ENCODE data around the gene FLT1. TPM values are rescaled to one million over a fixed set of nuclear protein-coding genes. Genes with fewer than 3 reads are reported as not detected.

Gene FLT1
- total RNA-seq, 1 donor from 2014 or later = 0.05 TPM

DNA sequence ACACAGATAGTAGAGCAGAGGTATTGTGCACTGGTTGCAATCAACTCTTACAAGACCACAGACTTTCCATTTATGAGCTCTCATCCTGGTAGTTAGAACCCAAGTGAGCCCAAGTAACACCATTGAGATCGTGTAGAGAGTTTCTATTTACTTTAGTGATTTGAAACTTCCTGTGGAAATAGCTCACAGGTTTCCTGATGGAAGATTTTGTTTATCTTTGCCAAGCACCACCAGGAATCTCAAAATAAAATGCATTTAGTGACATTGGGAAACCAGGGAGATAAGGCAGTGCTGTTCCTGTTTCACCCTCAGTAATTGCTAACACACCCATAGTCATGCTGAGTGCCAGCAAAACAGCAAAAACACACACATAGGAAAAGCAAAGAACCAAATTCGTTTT lies 102.5 kb downstream of the FLT1 start:
- no peak for DNase-seq (ENCODE audit: low read depth)

DNA sequence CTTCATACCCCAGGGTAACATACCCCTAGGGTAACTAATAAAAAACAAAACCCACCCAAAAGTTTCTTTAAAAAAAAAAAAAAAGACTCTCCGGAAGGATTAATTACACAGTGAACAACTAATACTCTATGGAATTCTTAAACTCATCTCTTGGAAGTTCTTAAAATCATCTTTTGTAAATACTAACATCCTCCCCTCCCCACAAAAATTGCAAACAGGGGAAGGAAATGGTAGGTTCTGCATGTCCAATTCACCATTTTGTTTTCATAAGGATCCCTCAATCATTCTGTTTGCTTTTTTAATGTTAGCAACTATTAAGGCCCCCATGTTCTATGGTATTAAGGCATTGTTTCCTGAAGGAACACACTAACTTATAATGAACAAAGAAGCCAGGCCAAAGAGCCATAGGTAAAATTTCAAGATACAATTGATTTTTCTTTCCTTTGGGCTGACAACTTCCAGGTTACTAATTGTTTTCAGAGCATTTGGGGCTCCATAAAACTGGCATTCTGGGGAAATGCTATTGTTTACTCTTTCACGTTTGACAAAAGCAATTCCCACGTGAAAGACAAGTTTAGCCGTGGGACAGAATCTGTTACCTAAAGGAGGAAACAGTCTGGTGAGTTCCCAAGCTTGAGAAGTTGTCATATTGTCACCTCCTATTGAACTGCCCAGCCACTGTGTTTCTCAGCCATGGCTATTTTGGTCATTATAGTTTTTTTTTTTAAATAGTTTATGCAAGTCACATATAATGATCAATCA lies 107.0 kb downstream of the FLT1 start:
- DNase-seq (ENCODE audit: low read depth) = no peak

DNA sequence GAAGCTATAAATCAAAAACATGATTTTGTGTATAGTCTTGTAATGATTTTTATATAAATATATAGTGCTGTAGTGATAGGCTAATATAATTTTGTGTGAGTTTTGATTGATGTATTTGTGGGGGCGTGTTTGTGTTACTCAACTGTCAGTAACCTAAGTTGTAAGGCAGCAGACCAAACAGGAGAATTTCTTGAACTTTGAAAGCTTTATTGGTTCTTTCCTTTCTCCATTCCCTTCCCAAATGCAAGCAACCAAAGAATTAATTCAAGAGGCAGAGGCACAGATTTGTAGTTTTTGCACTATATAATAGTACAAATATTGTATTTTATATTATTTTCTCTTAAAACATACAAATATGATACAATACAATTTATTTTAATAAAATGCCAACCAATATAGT lies 109.6 kb downstream of the FLT1 start:
- no peak for DNase-seq (ENCODE audit: low read depth)

DNA sequence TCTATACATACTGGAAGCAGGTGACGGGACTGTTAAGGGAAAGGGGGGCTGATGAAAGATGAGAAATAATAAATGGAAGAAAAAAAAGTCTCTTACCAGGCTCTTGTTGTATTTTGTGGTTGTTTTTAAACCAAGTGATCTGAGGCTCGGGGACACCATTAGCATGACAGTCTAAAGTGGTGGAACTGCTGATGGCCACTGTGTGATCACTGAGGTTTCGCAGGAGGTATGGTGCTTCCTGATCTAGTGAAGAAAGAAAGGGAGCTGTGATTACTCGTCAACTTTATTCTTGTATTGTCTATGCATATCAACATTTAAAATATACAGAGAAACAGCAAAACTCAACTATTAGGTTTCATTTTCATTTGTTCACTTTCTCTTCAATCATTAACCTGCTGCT lies 110.1 kb downstream of the FLT1 start:
- DNase-seq (ENCODE audit: low read depth) = no peak

DNA sequence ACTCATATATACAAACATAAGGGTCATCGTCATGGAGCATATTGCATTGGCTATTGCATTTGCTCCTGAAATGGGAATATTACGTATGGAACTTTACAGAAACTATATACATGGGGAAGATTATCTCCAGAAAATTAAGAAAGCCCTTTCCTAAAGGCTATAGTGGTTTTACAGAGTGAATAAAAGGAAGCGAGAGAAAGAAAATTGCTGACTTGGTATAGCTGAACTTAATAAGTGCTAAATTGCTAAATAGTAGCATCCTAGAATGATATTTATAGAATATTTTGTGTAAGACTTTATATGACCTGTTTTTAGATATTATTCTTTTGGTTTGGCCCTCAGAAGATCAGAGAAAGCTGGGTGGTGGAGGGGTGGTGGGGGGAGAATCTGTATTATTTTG lies 114.6 kb downstream of the FLT1 start:
- no peak for DNase-seq (ENCODE audit: low read depth)

DNA sequence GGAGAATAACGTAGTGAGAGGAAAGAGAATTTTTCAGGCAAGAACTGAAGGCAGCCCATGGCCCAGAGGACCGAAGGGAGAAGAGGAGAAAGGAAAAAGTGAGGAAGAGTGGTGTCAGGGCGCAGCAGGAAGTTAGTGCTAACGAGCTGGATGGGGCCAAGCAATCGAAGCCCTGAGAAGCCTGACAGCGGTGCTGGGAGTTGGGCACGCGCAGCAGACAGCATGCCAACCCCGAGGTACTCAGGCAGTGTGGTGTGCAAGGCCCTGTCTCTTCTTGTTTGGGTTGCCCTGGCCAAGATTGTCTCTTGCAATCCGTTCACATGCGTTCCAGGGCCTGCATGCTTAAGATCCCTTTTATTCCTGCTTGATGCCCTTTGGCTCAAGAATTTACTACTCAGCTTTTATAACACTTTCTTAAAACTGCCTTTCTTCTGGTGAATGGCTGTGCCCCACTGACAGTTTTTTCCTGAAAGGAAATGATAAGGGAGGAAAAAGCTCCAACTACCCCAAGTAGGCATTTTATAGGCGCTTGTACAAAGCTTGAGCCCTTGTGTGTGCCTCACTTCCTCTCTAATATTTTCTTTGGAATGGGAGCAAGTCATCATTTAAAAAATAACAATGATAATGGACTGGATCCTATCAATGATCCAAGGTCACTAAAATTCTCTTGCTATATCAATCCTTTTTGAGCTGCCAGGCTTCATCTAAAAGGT lies 115.4 kb downstream of the FLT1 start:
- no peak for DNase-seq (ENCODE audit: low read depth)

DNA sequence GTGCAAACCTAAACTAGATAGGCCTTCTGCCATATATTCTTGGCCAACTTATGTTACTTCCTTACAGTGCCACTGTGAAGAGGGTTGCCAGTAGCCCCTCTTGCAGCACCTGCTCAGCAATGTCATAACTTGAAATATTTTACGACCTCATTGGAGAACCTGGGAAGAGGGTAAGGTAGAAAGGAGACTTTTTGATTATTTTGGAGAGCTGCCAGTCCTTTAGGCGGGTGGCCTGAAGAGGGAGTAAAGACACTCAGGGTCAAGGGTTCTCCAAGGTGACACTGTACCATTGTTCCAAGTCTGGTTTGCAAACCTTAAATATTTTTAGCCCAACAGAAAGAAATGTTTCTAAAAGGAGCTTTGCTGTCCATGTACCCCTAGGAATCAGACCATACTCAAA lies 118.3 kb downstream of the FLT1 start:
- DNase-seq (ENCODE audit: low read depth) = no peak

DNA sequence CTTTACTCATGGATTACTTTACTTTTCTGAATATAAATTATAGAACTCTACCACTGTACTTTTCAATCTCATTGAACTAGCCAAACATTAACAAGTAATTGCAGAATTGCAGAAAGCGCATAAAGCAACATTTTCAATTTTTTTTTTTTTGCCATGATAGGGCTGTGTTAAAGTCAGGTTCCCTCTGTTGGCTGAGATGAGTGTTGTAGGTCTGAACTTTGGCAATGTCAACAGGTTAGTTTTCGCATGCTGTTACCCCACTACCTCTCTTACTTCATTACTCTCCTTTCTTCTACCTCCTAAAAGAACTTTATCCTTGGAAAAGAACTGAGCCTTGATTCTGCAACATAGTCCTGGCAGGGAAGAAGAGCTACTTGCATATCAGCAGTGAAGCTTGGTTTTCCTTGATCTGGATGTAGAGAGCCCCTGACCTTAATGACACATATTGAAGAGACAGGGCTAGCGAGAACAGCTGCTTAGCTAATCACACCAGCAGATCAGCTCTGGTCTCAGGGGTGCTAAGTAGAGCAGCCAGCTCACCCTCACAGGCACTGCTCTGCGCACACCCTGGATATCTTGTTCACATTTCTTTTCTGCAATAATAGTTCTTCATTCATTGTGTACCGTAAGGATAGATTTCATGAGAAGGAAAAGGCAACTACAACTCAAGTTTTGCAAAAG lies 119.5 kb downstream of the FLT1 start:
- no peak for DNase-seq (ENCODE audit: low read depth)

DNA sequence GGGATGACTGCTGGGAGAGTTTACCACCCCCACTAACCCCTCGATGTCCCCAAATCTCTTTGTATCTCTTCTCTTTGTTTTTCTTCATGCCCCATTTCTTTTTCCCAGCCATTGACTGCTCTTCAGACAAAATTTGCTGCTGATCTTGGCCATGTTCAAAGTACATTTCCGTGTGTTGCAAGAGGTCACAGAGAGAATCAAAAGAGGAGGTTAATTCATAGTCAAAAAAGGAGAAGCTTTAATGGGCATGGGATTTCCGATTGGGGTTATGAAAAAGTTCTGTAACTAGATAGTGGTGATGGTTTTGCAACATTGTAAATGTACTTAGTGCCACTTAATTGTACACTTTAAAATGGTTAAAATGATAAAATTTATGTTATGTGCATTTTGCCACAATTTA lies 121.1 kb downstream of the FLT1 start:
- no peak for DNase-seq (ENCODE audit: low read depth)

DNA sequence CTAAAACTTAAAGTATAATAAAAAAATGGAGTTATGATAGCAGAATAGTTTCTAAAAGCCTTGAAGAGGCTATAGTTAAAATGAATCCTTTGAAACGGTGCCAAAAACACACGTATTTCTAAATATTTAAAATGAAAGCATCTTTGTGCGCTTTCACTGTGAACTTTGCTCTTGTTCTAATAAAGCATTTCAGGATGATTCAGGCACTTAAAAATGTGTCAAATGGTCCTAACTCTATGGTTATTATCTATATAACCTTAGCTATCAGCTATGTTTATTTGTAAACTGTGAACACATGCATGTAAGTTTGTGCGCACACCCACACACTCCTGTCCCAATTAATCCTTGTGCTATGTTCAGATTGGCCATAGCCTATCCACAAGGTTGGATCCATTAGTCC lies 124.5 kb downstream of the FLT1 start:
- DNase-seq (ENCODE audit: low read depth) = no peak

DNA sequence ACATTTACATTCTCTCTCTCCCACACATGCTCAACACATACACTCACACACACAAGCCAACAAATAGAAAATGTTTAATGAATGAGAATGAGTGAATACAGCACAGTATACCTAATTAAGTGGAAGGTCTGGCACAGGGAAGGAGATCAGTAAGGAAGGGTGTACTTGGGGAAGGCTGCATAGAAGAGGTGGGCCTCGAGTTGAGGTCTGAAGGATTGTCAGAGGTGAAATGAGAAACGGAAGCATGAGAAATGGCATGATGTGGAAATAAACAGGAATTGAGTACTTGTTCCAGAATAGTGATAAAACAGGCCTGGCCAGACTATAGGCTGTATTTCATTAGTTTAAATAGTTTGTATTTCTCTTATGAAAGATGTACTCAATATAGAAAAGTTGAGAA lies 136.2 kb downstream of the FLT1 start:
- no peak for DNase-seq (ENCODE audit: low read depth)

DNA sequence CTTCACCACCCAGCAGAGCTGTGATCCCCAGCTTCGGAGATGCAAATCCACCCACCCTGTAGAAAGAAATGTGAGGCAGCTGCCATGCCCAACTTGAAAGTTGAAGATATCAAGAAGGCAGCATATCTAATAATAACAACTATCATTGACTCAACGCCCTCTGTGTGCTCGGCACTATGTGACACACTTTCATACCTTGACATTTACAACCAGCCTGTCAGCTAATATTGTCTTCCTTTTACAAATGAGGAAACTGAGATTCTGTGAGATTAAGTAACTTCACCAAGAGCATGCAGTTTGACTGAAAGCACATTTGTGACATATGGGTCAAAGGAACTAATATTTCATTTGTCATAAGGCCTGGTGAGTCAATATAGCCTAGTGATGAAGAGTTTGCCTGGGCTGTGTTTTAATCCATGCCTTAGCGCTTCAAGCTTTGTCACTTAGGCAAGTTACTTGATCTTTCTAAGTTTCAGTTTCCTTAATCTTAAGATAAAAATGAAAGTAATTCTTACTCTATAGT lies 137.0 kb downstream of the FLT1 start:
- DNase-seq (ENCODE audit: low read depth) = no peak

DNA sequence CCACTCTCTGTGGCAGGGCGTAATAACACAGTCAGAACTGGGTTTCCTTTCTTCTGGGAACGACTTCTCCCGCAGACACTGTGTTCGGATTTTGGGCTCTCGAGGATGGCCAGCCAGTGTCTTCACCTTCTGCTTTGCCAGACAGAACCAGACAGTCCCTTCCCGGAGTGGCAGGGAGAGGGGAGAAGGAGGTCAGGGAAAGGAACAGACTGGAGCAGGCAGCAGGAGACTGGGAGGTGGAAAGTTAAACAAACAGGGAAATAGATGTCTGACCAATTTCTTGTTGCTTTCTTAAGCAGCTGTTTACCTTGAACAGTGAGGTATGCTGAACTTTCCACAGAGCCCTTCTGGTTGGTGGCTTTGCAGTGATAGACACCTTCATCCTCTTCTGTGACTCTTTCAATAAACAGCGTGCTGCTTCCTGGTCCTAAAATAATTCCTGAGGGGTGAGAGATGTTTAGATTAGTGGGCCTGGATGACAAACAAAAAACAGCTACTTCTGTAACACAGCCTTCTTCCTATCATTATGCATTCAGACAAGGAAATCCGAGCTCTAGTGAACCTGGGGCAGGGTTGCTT lies 137.6 kb downstream of the FLT1 start:
- no peak for DNase-seq (ENCODE audit: low read depth)

DNA sequence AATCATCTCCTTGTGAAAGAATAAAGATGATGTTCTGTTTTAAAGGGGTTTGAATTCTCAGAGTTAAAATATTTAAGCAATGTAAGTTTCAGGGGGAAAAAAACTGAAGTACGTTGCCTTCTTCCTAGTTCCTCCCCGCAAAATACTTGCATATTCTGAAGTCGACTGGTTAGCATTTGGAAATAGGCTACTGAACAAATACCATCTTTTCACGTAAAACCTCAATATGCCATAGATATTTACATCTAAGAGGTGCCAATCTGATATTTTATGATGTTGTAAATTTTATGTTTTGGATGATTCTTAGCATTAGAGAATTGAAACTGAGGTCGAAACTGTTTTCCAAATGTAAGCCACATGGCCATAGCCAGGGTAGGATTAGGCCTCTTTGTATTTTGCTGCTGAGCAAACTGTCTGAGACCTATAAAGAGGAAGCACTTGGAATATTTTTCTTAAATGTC lies 138.3 kb downstream of the FLT1 start:
- DNase-seq (ENCODE audit: low read depth) = no peak

DNA sequence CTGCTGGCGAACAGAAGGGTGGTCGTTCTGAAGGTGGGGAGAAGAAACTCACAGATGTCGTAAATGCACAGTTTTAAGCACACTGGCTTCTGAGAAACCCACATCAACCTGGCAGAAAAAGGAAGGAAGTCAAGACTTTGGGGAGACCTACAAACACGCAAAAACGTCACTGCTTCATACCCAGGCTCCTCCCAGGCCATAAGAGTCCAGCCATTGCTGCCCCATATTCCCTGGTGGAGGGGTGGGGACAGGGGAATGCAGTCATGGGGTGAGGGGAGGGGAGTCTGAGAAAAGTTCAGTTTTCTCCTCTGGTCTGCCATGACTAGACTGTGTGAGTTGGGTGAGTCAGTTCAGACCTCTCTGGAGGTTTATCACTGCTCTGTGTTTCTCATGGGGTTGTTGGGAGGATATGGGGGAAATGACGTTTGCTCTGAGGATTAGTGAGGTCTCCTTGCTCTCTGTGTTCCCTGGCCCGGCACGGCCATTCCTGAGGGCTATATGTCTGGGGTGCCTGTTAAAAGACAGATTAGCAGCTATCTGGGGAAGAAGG lies 139.0 kb downstream of the FLT1 start:
- DNase-seq (ENCODE audit: low read depth) = no peak

DNA sequence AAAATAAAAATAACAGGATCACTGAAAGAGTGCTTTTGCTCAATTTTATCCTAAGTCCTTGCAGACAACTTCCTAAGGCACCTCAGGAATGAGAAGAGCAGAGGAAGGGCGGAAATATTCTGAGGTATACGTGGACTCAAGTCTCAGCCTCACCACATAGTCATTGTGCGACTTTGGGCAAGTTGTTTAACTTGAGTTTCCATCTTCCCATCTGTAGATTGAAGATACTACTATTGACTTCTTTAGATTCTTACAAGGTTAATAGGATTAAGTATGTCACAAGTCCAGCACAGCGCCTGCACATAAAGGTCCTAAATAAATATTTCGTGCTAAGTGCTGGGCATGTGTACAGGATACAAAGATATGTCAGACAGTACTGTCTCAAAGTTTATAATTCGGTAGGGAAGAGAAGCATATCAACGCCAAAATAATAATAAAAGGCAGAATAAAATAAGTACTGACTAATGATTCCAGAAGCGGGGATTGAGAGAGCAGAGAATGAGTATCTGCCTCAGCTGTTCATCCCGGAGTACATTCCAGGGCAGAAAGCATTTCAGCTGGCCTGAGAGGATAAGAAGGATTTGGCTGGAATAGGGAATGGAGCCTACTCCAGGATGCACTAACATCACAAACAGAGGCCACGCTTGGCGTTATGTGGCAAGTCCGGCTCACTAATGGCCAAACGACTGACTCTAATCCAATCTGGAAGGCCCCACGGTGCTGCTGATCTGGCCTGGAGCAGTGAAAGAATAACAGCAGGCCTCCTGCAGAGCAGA lies 139.7 kb downstream of the FLT1 start:
- DNase-seq (ENCODE audit: low read depth) = no peak

DNA sequence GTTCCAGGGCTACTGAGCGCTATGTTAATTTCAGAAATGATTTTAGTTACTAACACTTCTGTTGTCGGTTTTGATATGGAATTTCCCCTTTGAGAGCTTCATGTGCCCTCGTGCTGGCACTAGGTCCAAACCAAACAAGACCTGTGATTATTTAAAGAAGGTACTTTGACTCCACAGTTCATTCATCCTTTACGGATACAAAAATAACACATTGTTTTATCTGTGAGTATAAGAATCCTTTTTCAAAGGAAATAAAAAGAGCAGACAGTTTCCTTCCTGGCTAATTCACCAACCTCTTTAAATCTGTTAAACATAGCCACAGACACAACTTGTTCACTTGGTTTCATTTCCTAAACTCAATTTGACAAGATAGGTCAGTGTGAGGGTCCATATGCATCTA lies 141.2 kb downstream of the FLT1 start:
- DNase-seq (ENCODE audit: low read depth) = no peak

DNA sequence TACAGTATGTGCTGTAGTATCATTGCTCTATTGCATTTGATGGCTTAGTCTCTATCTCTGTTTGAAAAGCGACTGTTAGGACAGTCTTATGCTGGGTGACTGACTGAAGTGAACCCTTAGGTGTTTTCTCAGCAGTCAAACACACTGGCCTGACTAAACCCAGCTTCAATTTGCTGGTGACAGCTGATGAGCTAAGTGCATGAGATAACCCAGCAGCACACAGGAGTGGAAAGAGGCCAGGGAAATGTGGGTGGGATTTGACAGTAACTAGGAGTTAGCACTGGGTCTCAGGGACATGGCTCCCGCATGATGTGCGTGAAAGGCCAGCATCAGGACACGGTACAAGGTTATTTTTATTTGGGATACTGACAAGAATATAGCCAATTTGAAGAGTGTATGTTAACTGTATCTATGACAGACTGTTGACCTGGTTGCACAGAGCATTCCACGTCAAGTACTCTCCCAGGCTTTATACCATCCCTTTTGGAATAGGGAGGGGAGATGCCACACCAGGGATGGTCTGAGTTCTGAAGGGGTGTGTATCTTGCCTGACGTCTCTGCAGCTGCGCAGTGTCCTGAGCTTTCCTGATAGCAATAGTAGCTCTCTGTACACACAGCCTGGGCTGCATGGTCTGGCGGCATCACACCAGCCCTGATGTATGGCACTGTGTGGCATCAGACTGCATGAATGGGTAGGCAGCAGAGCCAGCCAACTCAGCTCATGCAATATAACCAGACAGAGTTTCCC lies 144.8 kb downstream of the FLT1 start:
- DNase-seq (ENCODE audit: low read depth) = no peak

DNA sequence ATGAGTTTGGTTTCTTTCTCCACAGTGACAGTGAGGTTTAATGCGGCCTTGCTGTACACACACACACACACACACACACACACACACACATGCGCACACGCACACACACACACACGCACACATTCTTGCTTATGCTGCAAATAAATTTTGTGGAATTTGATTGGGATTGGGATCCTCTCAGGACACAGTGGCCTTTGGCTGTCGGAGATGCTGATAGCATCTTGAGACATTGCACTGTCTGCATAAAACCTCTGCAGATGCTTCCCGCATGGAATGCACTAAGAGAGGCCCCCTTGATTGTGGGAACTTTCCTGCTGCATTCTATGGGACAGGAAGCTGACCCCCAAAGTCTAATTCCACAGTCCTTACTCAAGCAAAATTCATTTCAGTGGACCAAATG lies 145.6 kb downstream of the FLT1 start:
- no peak for DNase-seq (ENCODE audit: low read depth)

All from renal cortical epithelial cell (primary cell).